Stimulated activated CD4-positive, alpha-beta T cell treated with anti-CD3 and anti-CD28 coated beads, Interleukin-4, amount 100 ng/mL, for 1 hour (primary cell): ENCODE data around the gene PSG6.
"Not testable (repeated sequence)": the region's sequence is repeated elsewhere in the genome, so short reads cannot be mapped to it uniquely, and the experiment has no call there.

ENCODE experiments used
- DNase-seq: peaks from one replicate; pipeline ENCODE4 v3.0.0-alpha.2; 2020

Gene PSG6

GRCh38 chr19:42917634-42918033 lies at the start of gene PSG6:
Gene PSG6, minus strand, starts transcription at chr19:42917894. Its CDS starts 102 bp downstream, at chr19:42917792.
- not testable (repeated sequence) for DNase-seq

DNA sequence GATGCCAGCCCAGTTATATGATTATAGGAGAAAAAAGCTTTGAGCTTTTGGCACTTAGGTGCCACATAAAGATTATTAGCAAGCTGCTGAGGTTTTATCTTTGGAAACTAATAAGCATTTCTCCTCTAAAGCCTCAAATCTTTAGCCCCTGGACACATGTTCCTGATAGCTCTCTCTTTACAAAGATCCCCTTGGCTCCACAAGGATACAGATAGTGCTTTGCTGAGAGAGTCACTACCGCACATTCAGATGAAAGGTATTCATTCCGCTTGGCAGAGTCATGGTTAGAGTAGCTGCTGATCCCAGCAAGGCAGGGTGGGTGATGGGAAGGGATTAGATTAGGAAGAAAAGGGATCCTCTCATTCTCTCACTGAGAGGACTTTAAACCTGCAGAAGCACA lies 47.5 kb upstream of the PSG6 start:
- no peak for DNase-seq

- no peak for DNase-seq
These were observed 43.4 kb upstream of the PSG6 start for GRCh38 chr19:42961119-42961518.

GRCh38 chr19:42952126-42952525 lies 34.4 kb upstream of the PSG6 start:
- DNase-seq = not testable (repeated sequence)

GRCh38 chr19:42951476-42951875 lies 33.8 kb upstream of the PSG6 start:
- DNase-seq = not testable (repeated sequence)

- no peak for DNase-seq
These were observed 24.6 kb upstream of the PSG6 start for GRCh38 chr19:42942187-42942789.

- not testable (repeated sequence) for DNase-seq
These were observed 19.4 kb upstream of the PSG6 start, which contains the start of gene PSG7 for GRCh38 chr19:42937107-42937506. Gene PSG7, minus strand, starts transcription at chr19:42937207. Its CDS starts 131 bp downstream, at chr19:42937076.

GRCh38 chr19:42934726-42935125 lies 17.0 kb upstream of the PSG6 start:
- DNase-seq = not testable (repeated sequence)

GRCh38 chr19:42934183-42934582 lies 16.5 kb upstream of the PSG6 start:
- not testable (repeated sequence) for DNase-seq

GRCh38 chr19:42933412-42933811 lies 15.7 kb upstream of the PSG6 start:
- DNase-seq = not testable (repeated sequence)

- DNase-seq = not testable (repeated sequence)
These were observed 14.9 kb upstream of the PSG6 start for GRCh38 chr19:42932485-42933101.

GRCh38 chr19:42930214-42930613 lies 12.5 kb upstream of the PSG6 start:
- peak; percentile 30 for DNase-seq

- DNase-seq = no peak
These were observed 11.2 kb upstream of the PSG6 start for GRCh38 chr19:42928896-42929295.

DNA sequence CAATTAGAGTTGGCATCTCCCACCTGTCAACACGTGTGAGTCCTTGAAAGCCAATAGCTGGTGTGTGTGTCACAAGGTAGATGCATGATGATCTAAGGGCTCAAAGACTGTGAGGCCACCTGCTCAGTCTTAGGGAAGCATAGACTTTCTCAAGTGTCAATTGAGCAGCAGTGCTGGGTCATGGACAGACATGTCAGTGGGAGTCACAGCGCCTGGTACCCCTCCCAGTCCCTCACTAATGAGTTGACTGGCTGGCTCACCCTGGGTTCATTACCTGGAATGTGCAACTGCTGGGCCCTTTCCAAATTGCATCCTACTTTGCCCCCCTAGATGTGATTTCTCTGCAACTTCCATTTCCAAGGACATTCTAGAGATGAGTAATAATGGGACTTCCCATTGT lies 9.1 kb upstream of the PSG6 start:
- no peak for DNase-seq

GRCh38 chr19:42923106-42923505 lies 5.4 kb upstream of the PSG6 start:
- DNase-seq = peak; percentile 16

DNA sequence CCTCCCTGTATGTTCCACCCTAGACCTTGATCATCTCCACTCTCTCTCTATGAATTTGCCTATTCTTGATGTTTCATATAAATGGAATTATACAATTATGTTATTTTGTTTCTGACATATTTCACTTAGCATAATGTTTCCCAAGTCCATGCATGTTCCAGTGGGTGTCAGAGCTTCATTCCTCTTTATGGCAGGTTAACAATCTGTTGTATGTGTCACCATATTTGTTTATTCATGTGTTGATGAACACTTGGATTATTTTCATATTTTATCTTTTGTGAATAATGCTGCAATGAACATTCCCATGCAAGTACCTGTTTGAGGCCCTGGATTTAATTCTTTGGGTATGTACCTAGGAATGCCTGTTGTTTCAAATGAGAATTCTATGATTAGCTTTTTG lies 3.3 kb upstream of the PSG6 start:
- DNase-seq = not testable (repeated sequence)

DNA sequence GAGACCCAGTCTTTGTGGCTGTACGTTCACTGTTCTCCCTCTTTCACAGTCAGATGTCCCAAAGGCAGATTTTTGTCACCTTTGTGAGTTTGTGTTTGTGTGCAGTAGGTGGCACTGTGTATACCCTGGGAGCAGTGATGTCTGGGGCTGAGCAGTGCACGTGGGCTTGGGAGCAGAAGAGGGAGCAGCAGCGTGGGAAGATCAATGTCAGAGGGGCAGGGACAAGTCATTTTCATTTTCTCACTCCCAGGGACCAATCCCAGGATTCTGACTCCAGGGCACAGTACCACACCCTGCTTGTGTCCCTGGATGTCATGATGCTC lies 2.0 kb upstream of the PSG6 start:
- DNase-seq = no peak

DNA sequence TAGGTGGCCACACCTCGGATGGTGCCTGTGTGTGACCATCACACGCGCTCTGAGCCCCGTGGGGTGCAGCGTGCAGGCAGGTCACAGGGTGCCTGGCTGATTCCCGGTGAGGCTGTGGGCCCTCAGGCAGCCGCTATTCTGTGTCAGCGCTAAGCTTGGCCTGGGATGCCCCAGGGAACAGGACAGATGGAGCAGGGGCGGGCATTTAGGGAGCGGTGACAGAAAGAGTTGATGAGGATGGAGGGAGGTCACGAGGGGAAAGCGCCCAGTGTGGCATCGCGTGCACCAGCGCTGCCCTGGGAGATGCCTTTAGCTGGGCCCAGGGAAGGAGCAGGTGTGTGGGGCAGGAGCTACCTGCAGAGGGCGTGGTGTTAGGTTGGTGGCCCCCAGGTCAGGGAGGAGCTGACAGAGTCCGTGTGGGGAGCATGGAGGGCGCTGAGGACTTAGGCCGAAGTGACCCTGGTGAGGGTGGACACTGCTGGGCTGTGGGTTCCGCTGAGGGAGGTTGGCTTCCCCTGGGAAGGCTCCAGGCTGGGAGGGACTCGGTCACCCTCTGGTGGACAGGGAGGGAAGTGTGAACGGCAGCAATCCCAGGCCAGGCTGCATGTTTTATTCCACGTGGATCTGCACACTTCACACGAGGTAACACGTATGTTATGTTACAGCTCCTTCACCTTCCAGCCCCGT lies 1.5 kb upstream of the PSG6 start:
- not testable (repeated sequence) for DNase-seq

GRCh38 chr19:42918377-42919069 lies 829 bp upstream of the PSG6 start:
- DNase-seq = not testable (repeated sequence)

DNA sequence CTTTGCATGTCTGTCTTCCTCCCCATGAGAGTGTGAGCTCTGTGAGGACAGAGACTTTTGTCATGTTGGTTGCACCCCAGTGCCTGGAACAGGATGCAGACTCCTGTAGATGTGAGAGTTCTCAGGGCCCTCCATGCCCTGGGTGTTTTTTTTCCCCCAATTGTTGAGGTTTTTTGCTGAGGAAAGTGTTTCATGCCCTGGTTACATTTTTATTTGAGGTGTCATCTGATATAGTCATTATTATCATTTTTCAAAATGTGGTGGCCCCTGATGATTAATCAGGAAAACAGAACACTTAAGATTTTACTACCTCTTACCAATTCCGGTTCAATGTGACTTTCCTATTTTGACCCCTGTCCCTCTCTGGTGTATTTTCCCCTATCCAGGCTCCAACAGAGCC lies 763 bp downstream of the PSG6 start:
- not testable (repeated sequence) for DNase-seq

- DNase-seq = not testable (repeated sequence)
These were observed 4.2 kb downstream of the PSG6 start for GRCh38 chr19:42913516-42913915.

- DNase-seq = not testable (repeated sequence)
These were observed 4.8 kb downstream of the PSG6 start for GRCh38 chr19:42912941-42913340.

DNA sequence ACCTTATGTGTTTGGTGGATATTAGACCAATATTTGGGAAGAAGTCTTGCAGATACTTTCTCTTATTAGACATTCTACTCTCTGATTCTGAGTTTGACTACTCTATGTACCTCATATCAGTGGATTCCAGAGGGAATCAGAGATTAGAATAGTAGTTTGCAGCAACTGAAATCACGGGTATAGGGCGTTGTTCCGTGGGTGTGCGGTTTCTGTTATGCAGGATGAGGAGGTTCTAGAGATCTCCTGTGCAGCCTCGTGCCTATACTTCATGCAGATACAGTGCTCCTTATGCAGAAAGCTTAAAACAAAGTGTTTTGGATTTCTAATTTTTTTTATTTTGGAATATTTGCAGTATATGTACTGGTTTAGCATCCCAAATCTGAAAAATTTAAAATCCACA lies 6.0 kb downstream of the PSG6 start:
- DNase-seq = not testable (repeated sequence)

GRCh38 chr19:42906162-42906561 lies 11.5 kb downstream of the PSG6 start:
- DNase-seq = not testable (repeated sequence)
